Neuronal stem cell (in vitro differentiated cells): Measurements from ENCODE around the gene PIGR.

Experiments
- DNase-seq: peaks from one replicate; pipeline ENCODE4 v3.0.0-alpha.2; 2013; ENCODE audit warnings: low spot score
- H2AFZ ChIP-seq: one replicate; pipeline ENCODE4 v1.6.1; 2013; ENCODE audit warnings: mild to moderate bottlenecking, low read length, inconsistent platforms
- H2AK5ac ChIP-seq: 2 replicates; pipeline ENCODE4 v1.6.1; 2013; ENCODE audit warnings: low read depth, mild to moderate bottlenecking, inconsistent platforms, low read length, moderate library complexity, mixed read lengths
- H2BK120ac ChIP-seq: 2 replicates; pipeline ENCODE4 v1.6.1; 2013; ENCODE audit warnings: low read depth, mild to moderate bottlenecking, inconsistent platforms, low read length, moderate library complexity, mixed read lengths
- H2BK12ac ChIP-seq: one replicate; pipeline ENCODE4 v1.6.1; 2013; ENCODE audit warnings: low read length, inconsistent platforms
- H2BK15ac ChIP-seq: 2 replicates; pipeline ENCODE4 v1.6.1; 2013; ENCODE audit warnings: mild to moderate bottlenecking, low read length, inconsistent platforms, mixed read lengths
- H2BK5ac ChIP-seq: one replicate; pipeline ENCODE4 v1.6.1; 2013; ENCODE audit warnings: inconsistent platforms, mild to moderate bottlenecking, low read length, moderate library complexity
- H3K14ac ChIP-seq: one replicate; pipeline ENCODE4 v1.6.1; 2013; ENCODE audit warnings: low read length, inconsistent platforms
- H3K18ac ChIP-seq: 2 replicates; pipeline ENCODE4 v1.6.1; 2013; ENCODE audit warnings: low read length, inconsistent platforms
- H3K23ac ChIP-seq: 2 replicates; pipeline ENCODE4 v1.6.1; 2013; ENCODE audit warnings: low read depth, mild to moderate bottlenecking, mixed read lengths, low read length, inconsistent platforms; ENCODE audit not compliant: poor library complexity
- H3K27ac ChIP-seq: replicated peaks from 3 replicates; pipeline ENCODE4 v1.5.1; 2013; ENCODE audit warnings: low read length, inconsistent platforms
- H3K27me3 ChIP-seq, 3 experiments: 2 replicates each; pipeline ENCODE4 v1.6.1; 2013; ENCODE audit warnings: low read length in 3 of 3, mild to moderate bottlenecking in 2 of 3, inconsistent platforms in 1 of 3, low read depth in 1 of 3, mixed read lengths in 1 of 3, moderate library complexity in 1 of 3; ENCODE audit not compliant: control insufficient read depth in 3 of 3, insufficient read depth in 3 of 3
- H3K36me3 ChIP-seq, 2 donors: replicated peaks in 1 of 2; 2 replicates each; pipeline ENCODE4 v1.6.1; 2013; ENCODE audit warnings: low read length in 2 of 2; ENCODE audit not compliant: control insufficient read depth in 2 of 2, insufficient read depth in 2 of 2
- H3K4ac ChIP-seq: 2 replicates; pipeline ENCODE4 v1.6.1; 2013; ENCODE audit warnings: inconsistent platforms, mild to moderate bottlenecking, low read length, moderate library complexity
- H3K4me1 ChIP-seq, 2 donors: 1 replicate in 1 of 2; 2 replicates in 1 of 2; pipeline ENCODE4 v1.6.1; 2013; ENCODE audit warnings: low read length in 2 of 2, low read depth in 1 of 2; ENCODE audit not compliant: control insufficient read depth in 2 of 2, insufficient read depth in 1 of 2
- H3K4me2 ChIP-seq: one replicate; pipeline ENCODE4 v1.6.1; 2013; ENCODE audit warnings: mild to moderate bottlenecking, low read length, inconsistent platforms; ENCODE audit not compliant: insufficient read depth, poor library complexity, severe bottlenecking
- H3K4me3 ChIP-seq, 2 donors: 2 replicates each; pipeline ENCODE4 v1.5.1; 2013; ENCODE audit warnings: low read length in 2 of 2, mild to moderate bottlenecking in 2 of 2, inconsistent platforms in 1 of 2, moderate library complexity in 1 of 2
- H3K79me1 ChIP-seq: one replicate; pipeline ENCODE4 v1.6.1; 2013; ENCODE audit warnings: low read depth, mild to moderate bottlenecking, inconsistent platforms, low read length, moderate library complexity
- H3K9ac ChIP-seq: one replicate; pipeline ENCODE4 v1.6.1; 2013; ENCODE audit warnings: mild to moderate bottlenecking, low read depth, low read length, inconsistent platforms; ENCODE audit not compliant: poor library complexity
- H3K9me3 ChIP-seq, 2 donors: replicated peaks in 1 of 2; 2 replicates each; pipeline versions ENCODE3 to v1.6.1; 2013; ENCODE audit warnings: low read length in 2 of 2, mild to moderate bottlenecking in 2 of 2, inconsistent platforms in 1 of 2, low read depth in 1 of 2, mixed read lengths in 1 of 2, moderate library complexity in 1 of 2; ENCODE audit not compliant: control insufficient read depth in 2 of 2, insufficient read depth in 1 of 2
- H4K8ac ChIP-seq: one replicate; pipeline ENCODE4 v1.6.1; 2013; ENCODE audit warnings: low read depth, mild to moderate bottlenecking, inconsistent platforms, low read length, moderate library complexity
- H4K91ac ChIP-seq: one replicate; pipeline ENCODE4 v1.6.1; 2013; ENCODE audit warnings: low read length, low read depth, mild to moderate bottlenecking, inconsistent platforms; ENCODE audit not compliant: poor library complexity
- WGBS, 2 donors: extraction: QIAGEN DNeasy Blood & Tissue Kit; methylation state at CpG; one replicate each; pipeline ENCODE4 v1.1.7; 2013; ENCODE audit warnings: missing lambda C conversion rate in 2 of 2, mixed read lengths in 1 of 2; ENCODE audit not compliant: insufficient read length in 2 of 2, insufficient replicate concordance in 1 of 2; ENCODE audit errors: extremely low coverage in 2 of 2; 5-methylcytosine and 5-hydroxymethylcytosine counted together

Gene PIGR

GRCh38 chr1:206900149-206900548, 46.1 kb downstream of the PIGR start:
- no peak for DNase-seq
- Histone ChIP-seq H3K27ac (no peak overlapping the region), H3K23ac (no peak overlapping the region), H3K9me3 (no peaks in the 10 kb centered on the region), H3K36me3 (no peaks in the 10 kb centered on the region), H3K18ac (no peak overlapping the region), H2BK5ac (no peak overlapping the region), H2BK15ac (no peak overlapping the region), H4K91ac (no peak overlapping the region), H3K14ac (no peak overlapping the region), H3K27me3 (peaks cover 0 to 5% (median 0%) of the 10 kb centered on the region in 3 experiments), H3K4me3 (no peak overlapping the region), H3K79me1 (no peaks in the 10 kb centered on the region), H2BK120ac (no peak overlapping the region), H3K4me2 (no peak overlapping the region), H3K4ac (no peak overlapping the region), H2AFZ (no peak overlapping the region), H2AK5ac (no peak overlapping the region), H3K9ac (no peak overlapping the region), H3K4me1 (peaks cover 0 to 6% of the 10 kb centered on the region in 2 donors), H2BK12ac (no peak overlapping the region), H4K8ac (no peak overlapping the region)
- WGBS, 2 donors: no CpG with 5 or more reads among the region's 7 CpGs

- Histone ChIP-seq H2BK12ac (no peak overlapping the region), H2AFZ (no peak overlapping the region), H4K91ac (no peak overlapping the region), H2AK5ac (no peak overlapping the region), H3K18ac (no peak overlapping the region), H3K36me3 (no peaks in the 10 kb centered on the region), H3K4ac (no peak overlapping the region), H3K23ac (no peak overlapping the region), H2BK120ac (no peak overlapping the region), H2BK15ac (no peak overlapping the region), H4K8ac (no peak overlapping the region), H3K14ac (no peak overlapping the region), H3K9me3 (no peaks in the 10 kb centered on the region), H3K27me3 (peaks cover 0 to 5% (median 0%) of the 10 kb centered on the region in 3 experiments), H3K4me1 (peaks cover 0 to 6% of the 10 kb centered on the region in 2 donors), H2BK5ac (no peak overlapping the region), H3K79me1 (no peaks in the 10 kb centered on the region), H3K4me3 (no peak overlapping the region), H3K4me2 (no peak overlapping the region), H3K27ac (no peak overlapping the region), H3K9ac (no peak overlapping the region)
- WGBS, 2 donors: no CpG with 5 or more reads among the region's 5 CpGs
- no peak for DNase-seq
Measured at GRCh38 chr1:206899717-206900116, 46.5 kb downstream of the PIGR start.

DNA sequence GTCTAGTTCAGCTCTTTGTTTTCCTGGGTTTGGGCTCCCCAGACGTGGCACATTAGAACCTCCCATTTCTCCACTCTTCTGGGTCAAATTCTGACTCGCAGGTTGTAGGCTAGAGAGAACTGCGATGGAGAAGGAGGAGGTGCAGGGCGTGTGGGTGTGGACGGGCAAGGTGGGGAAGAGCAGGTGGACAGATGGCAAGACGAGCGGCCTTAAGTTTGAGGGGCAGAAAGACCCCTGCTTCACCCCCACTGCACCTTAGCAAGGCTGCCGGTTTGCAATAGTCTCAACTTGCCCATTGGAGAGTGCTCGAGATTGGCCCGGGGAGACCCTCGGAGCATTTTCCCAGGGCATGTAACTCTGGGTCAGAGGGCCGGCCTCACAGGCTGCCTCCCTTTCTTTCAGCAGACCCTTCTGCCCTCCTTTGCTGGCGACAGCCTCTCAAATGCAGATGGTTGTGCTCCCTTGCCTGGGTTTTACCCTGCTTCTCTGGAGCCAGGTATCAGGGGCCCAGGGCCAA, 47.3 kb downstream of the PIGR start:
- peak overlapping the region; percentile 19 for H2BK15ac ChIP-seq
- H3K18ac ChIP-seq: peak overlapping the region; percentile 5
- H2BK12ac ChIP-seq: no peak overlapping the region

DNA sequence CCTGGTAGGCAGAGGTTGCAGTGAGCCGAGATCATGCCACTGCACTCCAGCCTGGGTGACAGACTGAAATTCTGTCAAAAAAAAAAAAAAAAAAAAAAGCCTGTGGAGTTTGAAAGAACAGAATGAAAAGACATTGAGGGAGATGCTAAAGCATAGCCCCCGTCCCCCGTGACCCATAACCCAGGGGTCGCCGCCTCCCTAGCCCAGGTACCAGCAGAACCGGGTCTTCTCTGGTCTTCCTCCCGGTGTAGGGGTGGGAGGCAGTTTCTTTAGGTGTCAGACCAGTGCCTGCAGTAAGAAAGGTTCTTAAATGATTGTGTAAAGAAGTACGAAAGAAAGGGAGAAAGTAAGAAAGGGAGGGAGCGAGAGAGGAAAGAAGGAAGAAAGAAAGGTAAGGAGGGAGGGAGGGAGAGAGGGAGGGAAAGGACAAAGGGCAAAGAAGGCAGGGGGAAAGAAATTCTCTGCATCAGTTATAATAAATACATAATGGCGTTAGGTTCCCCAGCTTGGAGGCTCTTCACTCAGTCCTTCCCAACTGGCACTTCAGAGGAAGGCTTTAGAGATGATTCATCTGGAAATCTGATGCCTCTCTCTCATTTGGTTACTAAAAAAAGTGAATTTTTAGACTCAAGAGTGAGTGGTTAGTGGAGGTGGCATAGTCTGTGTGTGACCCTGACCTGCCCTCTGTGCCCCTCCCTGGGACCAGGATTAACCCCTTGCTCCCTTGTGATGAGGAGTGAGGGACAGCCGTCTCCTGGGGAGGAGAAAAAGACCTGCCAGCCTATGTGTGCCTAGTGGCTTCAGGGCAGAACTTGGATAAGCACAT, 48.0 kb downstream of the PIGR start:
- no peak overlapping the region for H4K8ac ChIP-seq
- no peak overlapping the region for H4K91ac ChIP-seq
- H3K27ac ChIP-seq: no peak overlapping the region
- no peak overlapping the region for H2BK120ac ChIP-seq
- DNase-seq: no peak
- H2BK5ac ChIP-seq: peak overlapping the region; percentile 67
- peaks cover 0 to 4% (median 0%) of the 10 kb centered on the region in 3 experiments for H3K27me3 ChIP-seq
- no peaks in the 10 kb centered on the region for H3K9me3 ChIP-seq
- no peak overlapping the region for H2AFZ ChIP-seq
- H3K14ac ChIP-seq: no peak overlapping the region
- H3K4me2 ChIP-seq: no peak overlapping the region
- WGBS, 2 donors: 100% methylated on average over 2 of the region's 11 CpGs
- no peak overlapping the region for H2AK5ac ChIP-seq
- H3K4me3 ChIP-seq: no peak overlapping the region
- H3K18ac ChIP-seq: peak overlapping the region; percentile 5
- H2BK15ac ChIP-seq: no peak overlapping the region
- no peaks in the 10 kb centered on the region for H3K36me3 ChIP-seq
- H3K4ac ChIP-seq: no peak overlapping the region
- no peaks in the 10 kb centered on the region for H3K79me1 ChIP-seq
- no peak overlapping the region for H3K9ac ChIP-seq
- H3K23ac ChIP-seq: no peak overlapping the region
- no peak overlapping the region for H2BK12ac ChIP-seq
- H3K4me1 ChIP-seq: peaks cover 0 to 6% of the 10 kb centered on the region in 2 donors

More for the DNA sequence above, 47.3 kb downstream of the PIGR start:
- no peak for DNase-seq
- Histone ChIP-seq H2AK5ac (peak overlapping the region; percentile 11), H3K14ac (no peak overlapping the region), H3K4me1 (peaks cover 0 to 6% of the 10 kb centered on the region in 2 donors), H3K79me1 (no peaks in the 10 kb centered on the region), H2AFZ (no peak overlapping the region), H4K8ac (no peak overlapping the region), H3K27me3 (peaks cover 0 to 3% (median 0%) of the 10 kb centered on the region in 3 experiments), H3K9ac (no peak overlapping the region), H3K9me3 (no peaks in the 10 kb centered on the region), H3K4ac (no peak overlapping the region), H3K36me3 (no peaks in the 10 kb centered on the region), H3K4me3 (no peak overlapping the region), H3K23ac (no peak overlapping the region), H4K91ac (no peak overlapping the region), H3K4me2 (no peak overlapping the region), H2BK120ac (no peak overlapping the region), H2BK5ac (peak overlapping the region; percentile 67), H3K27ac (no peak overlapping the region)
- no CpG with 5 or more reads among the region's 13 CpGs for WGBS, 2 donors
